GM21717 (cell line): ENCODE measurements around the gene DIPK1B.
"Not testable (repeated sequence)": the region's sequence is repeated elsewhere in the genome, so short reads cannot be mapped to it uniquely, and the experiment has no call there.

Experiments used
- ATAC-seq: cut with Tn5 transposase; IDR thresholded peaks from one replicate; pipeline ENCODE4 v1.9.1; 2021; ENCODE audit warnings: mild to moderate bottlenecking, moderate library complexity; ENCODE audit not compliant: unreplicated experiment

The DIPK1B gene

DNA sequence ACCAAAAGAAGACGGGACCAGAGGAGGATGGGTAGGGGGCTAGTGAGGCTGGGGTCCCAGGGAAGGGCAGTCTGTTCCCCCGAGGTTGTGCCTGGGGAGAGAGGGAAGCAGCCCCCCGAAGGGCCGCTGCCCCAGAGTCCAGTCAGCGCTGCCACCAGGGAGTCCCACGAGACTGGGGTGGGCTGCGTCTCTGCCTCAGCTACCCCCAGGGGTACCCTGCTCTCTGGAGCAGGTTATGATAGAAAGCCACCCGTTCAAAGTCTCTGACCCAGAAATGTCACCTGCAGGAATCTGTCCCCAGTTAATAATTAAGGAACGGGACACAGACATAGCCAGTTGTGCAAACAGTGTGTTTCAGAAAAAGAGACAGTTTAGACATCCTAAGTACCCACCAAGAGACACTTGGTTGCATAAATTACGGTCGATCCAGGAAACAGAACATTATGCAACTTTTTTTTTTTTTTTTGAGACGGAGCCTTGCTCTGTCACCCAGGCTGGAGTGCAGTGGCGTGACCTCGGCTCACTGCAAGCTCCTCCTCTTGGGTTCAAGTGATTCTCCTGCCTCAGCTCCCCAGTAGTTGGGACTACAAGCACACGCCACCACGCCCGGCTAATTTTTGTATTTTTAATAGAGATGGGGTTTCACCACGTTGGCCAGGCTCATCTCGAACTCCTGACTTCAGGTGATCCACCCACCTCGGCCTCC lies 14.4 kb upstream of the DIPK1B start:
- no peak for ATAC-seq

DNA sequence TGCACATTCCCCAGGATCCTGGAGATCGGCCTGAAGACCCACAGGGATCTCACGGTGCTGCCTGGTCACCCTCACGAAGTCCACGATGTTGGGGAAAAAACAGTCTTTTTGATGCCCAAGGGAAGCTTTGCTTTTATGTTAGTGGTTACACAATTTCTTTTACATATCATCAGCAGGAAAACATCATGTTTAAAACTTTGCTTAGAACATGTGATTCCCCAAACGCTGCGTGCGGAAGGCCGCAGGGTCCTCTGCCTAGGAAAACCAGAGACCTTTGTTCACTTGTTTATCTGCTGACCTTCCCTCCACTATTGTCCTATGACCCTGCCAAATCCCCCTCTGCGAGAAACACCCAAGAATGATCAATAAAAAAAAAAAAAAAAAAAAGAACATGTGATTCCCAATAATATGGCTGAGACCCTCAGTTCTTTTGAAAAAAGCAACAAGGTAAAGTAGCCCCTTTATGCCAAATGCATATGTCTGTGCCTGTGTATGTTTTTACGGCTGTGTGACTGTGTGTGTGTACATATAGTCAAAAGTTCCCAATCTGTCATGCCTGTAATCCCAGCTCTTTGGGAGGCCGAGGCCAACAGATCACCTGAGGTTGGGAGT lies 13.6 kb upstream of the DIPK1B start:
- no peak for ATAC-seq

DNA sequence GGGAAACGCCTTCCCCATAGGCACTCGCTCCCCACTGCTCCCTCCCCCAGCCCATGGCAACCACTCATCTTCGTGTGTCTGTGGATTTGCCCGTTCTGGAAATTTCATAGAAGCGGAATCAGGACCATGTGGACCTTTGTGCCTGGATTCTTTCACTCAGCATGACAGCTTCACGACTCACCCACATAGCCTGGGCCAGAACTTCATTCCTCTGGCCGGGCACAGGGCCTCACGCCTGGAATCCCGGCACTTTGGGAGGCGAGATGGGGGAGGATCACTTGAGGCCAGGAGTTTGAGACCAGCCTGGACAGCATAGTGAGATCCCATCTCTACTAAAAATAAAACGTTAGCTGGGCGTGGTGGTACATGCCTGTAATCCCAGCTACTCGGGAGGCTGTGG lies 12.1 kb upstream of the DIPK1B start:
- ATAC-seq, result no peak

DNA sequence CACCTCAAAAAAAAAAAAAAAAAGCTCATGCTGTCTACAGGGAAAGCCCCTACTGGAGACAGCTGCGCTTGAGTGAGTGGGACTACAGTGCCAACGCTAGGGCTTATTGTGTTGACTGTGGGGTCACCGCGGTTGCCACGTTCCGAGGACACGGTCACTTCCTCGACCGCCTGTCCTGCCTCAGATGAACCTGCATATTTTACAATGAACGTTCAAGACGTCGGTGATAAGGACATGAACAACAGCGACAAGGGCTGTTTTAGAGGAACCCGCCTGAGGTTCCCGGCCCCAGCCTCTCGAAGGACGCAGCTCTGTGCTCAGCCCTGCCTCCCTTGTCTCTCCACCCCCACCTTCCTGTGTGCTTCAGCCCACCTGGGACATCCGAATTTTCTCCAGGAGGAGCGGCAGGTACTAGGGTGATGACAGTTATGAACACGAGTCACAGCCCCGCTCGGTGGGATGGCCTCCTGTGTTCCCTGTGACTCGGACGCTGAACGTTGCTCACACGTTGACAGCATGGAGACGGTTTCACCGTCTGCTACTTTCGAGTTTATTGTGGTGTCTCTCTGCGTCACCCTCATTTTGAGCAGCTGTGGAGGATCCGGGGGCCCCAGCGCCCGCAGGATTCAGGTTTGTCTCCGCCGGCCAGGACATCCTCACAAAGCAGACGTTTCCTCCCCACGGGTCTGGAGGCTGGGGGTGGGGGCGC lies 11.3 kb upstream of the DIPK1B start:
- peak; percentile 53 for ATAC-seq

DNA sequence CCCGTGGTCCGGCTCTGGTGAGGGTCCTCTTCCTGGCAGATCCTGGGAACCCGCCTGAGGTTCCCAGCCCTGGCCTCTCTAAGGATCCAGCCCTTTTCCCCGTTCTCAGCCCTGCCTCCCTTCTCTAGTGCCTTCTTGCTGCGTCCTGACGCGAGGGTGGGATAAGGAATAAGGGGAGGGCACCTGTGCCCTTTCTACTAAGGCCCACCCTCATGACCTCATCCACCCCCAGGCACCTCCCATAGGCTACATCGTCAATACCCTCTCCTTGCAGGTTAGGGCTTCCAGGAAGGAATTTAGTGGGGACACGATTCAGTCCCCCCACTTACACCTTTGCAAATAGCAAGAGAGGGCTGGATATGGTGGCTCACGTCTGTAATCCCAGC lies 10.7 kb upstream of the DIPK1B start:
- ATAC-seq, result no peak

DNA sequence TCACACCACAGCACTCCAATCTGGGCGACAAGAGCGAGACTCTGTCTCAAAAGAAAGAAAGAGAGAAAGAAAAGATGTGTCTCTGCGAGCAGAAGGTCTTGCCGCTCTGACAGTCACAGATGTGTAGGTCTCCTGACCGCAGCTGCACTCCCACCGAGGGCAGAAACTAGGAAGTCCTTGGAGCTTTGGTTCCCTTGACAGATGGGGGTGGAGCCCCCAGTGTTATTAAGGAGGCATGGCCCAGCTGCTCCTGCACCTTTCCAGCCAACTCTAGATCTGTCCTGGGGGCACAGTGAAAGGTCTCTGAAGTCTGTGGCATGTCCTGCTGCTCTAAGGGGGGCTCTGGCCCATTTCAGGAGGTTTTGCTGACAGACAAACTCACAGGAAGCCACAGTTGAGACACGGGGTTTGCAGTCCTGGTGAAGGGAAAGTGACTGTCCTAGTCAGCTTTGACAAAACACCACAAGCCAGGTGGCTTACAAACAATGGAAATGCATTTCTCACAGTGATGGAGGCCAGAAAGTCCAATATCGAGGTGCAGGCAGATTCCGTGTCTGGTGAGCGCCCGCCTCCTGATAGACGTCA lies 9.0 kb upstream of the DIPK1B start:
- no peak for ATAC-seq

DNA sequence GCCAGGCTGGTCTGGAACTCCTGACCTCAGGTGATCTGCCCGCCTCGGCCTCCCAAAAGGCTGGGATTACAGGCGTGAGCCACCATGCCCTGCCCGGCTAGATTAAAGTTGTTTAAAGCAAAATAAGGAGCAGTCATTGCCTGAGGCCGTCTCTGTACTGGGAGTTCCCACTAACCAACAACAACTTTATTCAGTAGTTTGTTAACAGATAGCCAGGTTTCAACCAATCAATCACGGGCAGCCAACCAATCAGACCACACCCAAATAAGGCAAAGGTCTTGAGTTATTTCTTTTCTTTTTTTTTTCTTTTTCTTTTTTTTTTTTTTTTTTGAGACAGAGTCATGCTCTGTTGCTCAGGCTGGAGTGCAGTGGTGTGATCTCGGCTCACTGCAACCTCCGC lies 7.6 kb upstream of the DIPK1B start:
- ATAC-seq, result not testable (repeated sequence)

DNA sequence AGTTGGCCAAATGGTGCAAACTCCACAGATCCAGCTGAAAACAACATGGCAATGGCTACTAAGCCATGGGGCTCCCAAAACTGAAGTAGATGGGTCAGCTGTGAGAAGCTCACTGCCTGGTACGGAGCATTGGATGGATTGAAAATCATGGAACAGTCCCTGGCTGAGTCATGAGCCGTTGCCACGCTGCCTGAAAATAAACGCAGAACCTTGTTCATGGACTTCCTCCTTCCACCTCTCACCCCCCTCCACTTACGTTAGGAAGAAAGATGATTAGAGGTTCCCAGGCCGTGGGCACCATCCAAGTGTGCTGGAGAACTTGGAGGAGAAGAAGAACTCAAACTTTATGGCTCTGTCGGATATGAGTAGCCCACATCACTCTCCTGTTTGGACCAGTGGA lies 6.8 kb upstream of the DIPK1B start:
- no peak for ATAC-seq

DNA sequence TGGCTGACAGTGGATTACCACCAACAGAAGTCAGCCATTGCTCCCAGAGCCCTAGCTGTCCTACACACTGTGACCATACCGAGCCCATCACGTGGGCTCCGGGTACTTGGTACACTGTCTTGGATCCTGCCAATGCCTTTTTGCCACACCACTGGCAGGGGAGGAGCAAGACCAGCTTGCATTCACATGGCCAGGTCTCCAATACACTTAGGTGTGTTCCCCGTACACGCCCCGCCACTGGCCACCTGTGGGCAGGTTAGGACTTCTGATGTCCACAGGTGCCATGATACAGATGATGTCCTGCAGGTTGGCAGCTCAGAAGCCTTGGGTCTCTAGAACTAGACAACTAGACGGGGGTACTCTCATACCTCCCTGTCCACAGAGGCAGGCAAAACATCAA lies 5.4 kb upstream of the DIPK1B start:
- no peak for ATAC-seq

DNA sequence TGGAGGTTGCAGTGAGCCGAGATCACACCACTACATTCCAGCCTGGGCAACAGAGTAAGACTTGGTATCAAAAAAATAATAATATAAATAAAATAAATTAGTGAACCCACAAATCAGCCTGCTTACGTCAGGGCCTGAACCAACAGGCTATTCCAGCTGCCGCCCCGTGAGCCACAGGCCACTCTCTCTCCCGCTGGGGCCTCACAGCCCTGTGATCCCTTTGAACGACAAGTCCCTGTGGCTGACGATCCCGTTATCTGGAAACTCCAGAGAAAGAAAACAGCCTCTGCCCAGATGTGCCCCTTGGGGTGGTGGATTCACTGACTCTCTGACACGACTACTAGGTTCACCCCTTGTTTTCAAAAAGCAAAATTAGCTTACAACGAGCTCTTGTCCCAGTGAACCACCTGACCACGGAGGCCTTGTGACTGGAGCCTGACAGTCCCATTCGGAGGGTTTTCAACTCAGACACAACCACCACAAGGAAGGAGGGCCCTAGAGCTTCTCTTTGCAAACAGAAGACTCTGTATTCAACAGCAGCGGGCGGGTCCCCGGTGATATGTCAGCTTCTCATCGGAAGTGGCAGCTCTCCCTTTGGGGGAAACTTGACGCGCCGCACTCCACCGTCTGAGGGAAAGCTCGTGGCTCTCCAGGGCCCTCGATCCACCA lies 4.4 kb upstream of the DIPK1B start:
- no peak for ATAC-seq

DNA sequence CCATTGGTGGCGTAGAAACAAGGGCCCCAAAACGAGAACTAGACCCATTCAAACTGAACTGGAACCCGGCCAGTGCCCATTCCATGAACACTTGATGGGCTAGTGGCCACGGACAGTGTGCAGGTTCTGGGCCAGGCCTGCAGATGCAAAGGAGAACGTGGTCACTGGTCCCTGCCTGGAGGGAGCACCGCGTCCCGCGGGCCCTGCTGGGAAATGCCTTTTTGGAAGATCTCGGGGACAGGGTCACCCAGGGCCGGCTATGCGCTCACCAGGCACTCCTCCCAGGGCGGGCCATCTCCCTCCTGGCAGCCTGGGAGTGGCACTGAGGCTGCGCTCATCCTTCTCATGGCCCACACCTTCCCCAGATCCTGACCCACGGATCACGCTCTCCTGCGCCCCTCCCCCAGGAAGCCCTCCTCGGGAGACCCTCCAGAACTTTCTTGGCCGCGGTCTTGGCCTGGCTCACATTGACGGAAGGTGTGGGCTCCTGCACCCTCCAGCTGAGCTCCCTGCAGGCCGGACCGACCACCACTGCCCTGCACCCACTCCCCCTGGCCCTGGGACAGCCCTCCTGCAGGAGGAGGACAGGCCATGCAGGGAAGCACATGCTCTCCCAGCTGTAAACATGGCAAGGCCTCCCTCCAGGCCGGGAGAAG lies 2.8 kb upstream of the DIPK1B start:
- no peak for ATAC-seq

DNA sequence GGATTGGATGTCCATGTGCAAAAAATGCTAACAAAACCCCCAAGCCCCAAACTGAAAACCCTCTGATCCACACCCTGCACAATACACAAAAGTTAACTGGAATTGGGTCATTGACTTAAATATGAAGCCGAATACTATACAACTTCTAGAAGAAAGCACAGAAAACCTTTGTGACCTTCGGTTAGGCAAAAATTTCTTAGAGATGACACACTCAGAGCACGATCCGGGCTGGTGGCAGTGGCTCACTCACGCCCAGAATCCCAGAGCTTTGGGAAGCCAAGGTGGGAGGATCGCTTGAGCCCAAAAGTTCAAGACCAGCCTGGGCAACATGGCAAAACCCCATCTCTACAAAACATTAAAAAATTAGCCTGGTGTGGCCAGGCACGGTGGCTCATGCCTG lies 1.8 kb upstream of the DIPK1B start:
- no peak for ATAC-seq

DNA sequence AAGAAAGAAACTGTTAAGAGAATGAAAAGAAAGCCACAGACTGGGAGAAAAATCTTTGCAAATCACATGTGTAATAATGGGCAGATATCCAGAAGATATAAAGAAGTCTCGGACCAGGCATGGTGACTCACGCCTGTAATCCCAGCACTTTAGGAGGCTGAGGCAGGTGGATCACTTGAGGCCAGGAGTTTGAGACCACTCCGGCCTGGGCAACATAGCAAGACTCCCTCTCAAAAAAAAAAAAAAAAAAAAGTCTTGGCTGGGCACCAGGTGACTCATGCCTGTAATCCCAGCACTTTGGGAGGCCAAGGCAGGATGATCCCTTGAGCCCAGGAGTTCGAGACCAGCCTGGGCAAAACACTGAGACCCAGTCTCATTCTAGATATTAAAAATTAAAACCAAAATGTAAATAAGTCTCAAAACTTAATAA lies 1.1 kb upstream of the DIPK1B start:
- not testable (repeated sequence) for ATAC-seq

DNA sequence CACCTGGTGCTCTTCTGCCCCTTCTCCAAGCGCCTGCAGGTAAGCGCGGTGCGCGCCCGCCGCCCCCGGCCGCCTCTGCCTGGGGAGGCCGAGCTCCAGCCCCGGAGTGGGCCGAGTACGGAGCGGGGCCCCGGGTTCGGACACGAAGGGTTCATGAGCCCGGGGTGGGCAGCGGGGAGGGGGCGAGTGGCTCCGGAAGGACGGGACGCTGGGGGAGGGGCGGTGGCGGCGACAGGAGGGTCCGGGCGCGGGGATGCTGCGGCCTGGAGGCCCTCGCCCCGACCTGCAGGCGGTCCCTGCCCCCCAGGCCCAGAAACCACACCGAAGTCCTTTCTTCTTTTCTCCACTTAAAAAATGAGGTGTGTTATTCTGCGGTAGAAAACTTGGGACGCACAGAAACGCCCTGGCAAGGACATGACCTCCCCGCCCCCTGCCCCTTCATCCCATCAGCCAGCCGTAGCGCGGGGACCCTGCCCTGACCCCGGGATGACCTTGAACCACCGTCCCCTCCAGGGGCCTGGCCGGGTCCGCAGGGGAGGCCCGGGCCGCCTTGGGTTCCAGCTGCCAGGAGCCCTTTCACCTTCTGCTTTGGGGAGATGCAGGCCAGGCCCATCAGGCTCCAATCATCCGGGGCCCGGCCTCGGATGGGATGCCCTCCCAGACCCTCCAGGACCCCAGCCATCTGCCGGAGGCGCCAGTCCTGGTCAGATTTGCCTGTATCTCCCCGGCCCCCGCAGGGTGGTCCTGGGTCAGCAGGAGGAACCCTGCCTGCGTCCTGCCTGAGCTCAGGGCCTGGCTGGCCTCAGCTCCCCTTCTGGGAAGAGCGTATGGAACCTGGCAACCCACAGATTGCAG lies 545 bp downstream of the DIPK1B start:
- ATAC-seq, result no peak

DNA sequence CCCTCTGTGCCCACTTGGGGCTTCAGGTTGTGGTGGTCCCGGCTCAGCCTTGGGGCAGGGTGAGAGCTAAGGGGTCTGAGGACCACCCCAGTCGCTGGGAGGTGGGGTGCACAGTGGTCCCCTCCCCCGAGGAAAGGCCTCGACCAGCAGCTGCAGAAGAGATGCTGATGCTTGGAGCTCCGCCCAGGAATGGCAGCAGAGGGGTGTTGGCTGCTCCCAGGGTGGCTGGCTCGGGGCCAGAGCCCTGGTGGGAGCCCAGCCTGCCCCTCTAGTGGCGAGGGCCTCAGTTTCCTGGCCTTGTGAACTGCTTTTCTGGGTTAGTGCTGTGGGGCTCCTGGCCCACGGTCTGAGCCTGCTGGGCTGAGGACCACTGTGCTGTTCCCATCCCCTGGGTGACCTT lies 1.2 kb downstream of the DIPK1B start:
- ATAC-seq, result no peak

DNA sequence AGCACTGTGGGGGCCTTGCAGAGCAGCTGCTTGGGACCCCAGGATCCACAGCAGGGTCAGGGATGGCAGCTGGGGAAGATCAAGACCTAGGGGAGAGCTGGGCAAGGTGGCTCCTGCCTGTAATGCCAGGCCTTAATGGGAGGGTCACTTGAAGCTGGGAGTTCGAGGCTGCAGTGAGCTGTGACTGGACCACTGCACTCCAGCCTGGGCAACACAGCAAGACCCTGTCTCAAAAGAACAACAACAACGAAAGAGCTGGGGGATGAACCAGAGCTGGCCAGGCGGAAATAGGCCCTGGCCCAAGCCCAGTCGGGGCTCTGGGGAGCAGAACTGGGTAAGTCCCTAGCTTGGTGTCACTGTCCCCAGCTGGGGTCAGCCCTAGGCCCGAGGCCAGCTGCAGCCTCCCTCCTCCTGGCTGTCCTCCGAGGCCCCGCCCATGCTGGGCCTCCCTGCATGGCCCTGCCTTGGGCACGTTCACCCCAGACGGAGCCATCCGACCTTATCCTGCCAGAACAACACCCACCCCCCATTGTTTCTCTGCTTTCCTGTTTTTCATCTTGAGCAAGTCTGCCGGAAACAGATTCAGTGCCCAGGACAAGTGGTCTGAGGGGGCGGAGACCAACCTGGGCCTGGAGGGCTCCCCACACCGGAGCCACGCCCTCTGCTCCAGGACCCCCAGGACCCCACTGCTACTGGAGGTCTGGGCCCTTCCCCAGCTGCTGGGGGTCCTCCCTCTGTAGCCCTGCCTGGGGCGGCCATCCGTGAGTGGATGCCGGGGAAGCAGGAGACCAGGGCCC lies 1.9 kb downstream of the DIPK1B start:
- no peak for ATAC-seq

DNA sequence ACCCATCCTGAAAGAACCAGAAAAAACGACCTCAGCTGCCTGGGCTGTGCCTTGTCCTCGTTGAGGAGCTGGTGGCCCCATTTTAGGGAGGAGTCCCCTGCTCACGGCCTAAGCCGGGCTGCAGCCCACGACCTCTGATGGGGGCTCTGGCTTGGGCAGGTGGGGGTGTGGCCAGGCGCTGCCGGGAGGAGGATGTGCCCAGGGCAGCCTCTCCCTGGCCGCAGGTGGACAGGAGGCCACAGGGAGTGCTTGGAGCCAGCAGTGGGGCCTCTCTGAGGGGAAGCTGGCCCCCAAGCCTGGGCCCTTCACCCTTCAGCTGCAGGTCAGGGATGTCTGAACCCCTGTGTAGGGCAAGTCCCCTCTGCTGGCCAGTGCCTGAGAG lies 2.5 kb downstream of the DIPK1B start:
- ATAC-seq, result no peak

DNA sequence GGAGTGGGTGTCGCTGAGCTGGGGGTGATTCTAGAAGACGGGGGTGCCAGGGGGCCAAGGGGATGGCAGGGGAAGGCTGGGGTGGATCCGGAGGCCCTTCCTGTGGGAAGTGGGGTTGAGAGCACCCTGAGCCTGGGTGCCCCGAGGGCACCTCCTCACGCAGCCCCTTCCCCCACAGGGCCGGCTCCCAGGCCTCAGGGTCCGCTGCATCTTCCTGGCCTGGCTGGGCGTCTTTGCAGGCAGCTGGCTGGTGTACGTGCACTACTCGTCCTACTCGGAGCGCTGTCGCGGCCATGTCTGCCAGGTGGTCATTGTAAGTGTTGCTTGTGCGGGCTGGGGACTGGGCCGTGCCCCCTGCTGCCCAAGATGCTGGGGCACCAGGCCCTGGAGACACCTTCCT lies 5.0 kb downstream of the DIPK1B start:
- ATAC-seq, result no peak
